SK-N-SH (cell line): Measurements from ENCODE around the gene FAM9A. TPM values are rescaled to one million over a fixed set of nuclear protein-coding genes. Genes with fewer than 3 reads are reported as not detected.

Source experiments
- CTCF ChIA-PET: fragments of 300-600, 350-600 bp; formaldehyde crosslinking; extraction: SDS; loops from one replicate; lab custom pipeline; 2021; lab: Yijun Ruan, JAX
- POLR2A ChIA-PET: fragments of 350-600 bp; sonication (Branson Sonifier 250); formaldehyde crosslinking; extraction: SDS; loops from one replicate; lab custom pipeline; 2020; ENCODE audit warnings: antibody characterized with exemption, inconsistent platforms; lab: Yijun Ruan, JAX
- DNase-seq: peaks from one replicate; pipeline ENCODE4 v3.0.0; 2012
- H2AFZ ChIP-seq: fragments of 200-600 bp; sonication (generic); 2 replicates; pipeline ENCODE4 v1.8.1; 2016; ENCODE audit warnings: antibody characterized with exemption, mild to moderate bottlenecking, low read depth
- H3F3A ChIP-seq: fragments of 200-600 bp; sonication (generic); replicated peaks from 2 replicates; pipeline ENCODE3; 2016; ENCODE audit warnings: antibody characterized with exemption, mild to moderate bottlenecking; ENCODE audit not compliant: insufficient read depth
- H3K27ac ChIP-seq, 2 experiments: fragments of 200-500 bp in 1 of 2; fragments of 200-600 bp in 1 of 2; sonication (Bioruptor generic) in 1 of 2; sonication (generic), shearing (Covaris generic) in 1 of 2; 2 replicates each; pipeline versions ENCODE4 v1.5.1 to v1.6.1; 2014 to 2016; ENCODE audit warnings: low read depth in 2 of 2, inconsistent platforms in 1 of 2, low read length in 1 of 2, mild to moderate bottlenecking in 1 of 2, mixed read lengths in 1 of 2
- H3K27me3 ChIP-seq: fragments of 200-600 bp; sonication (generic), shearing (Covaris generic); 2 replicates; pipeline ENCODE4 v1.6.1; 2016; ENCODE audit warnings: mixed run types; ENCODE audit not compliant: insufficient read depth
- H3K36me3 ChIP-seq, 2 experiments: fragments of 200-500 bp in 1 of 2; fragments of 200-600 bp in 1 of 2; sonication (Bioruptor generic) in 1 of 2; sonication (generic) in 1 of 2; replicated peaks in 1 of 2; 2 replicates each; pipeline versions ENCODE3 to v1.5.1; 2014 to 2016; ENCODE audit warnings: low read length in 1 of 2, mild to moderate bottlenecking in 1 of 2; ENCODE audit not compliant: insufficient read depth in 2 of 2, control insufficient read depth in 1 of 2
- H3K4me1 ChIP-seq, 2 experiments: fragments of 200-500 bp in 1 of 2; fragments of 200-600 bp in 1 of 2; sonication (Bioruptor generic) in 1 of 2; sonication (generic), shearing (Covaris generic) in 1 of 2; 2 replicates each; pipeline versions ENCODE4 v1.5.1 to v1.6.1; 2014 to 2016; ENCODE audit warnings: low read depth in 1 of 2, low read length in 1 of 2, mixed run types in 1 of 2; ENCODE audit not compliant: insufficient read depth in 2 of 2, control insufficient read depth in 1 of 2
- H3K4me2 ChIP-seq: fragments of 200-600 bp; sonication (generic), shearing (Covaris generic); 2 replicates; pipeline ENCODE4 v1.6.1; 2017; ENCODE audit warnings: mixed run types
- H3K4me3 ChIP-seq, 2 experiments: fragments of 200-500 bp in 1 of 2; fragments of 200-600 bp in 1 of 2; sonication (Bioruptor generic) in 1 of 2; sonication (generic), shearing (Covaris generic) in 1 of 2; 2 replicates each; pipeline versions ENCODE4 v1.5.1 to v1.8.1; 2014 to 2016; ENCODE audit warnings: low read depth in 2 of 2, inconsistent platforms in 1 of 2, low read length in 1 of 2, mild to moderate bottlenecking in 1 of 2, mixed read lengths in 1 of 2, moderate library complexity in 1 of 2
- H3K79me2 ChIP-seq: fragments of 200-600 bp; sonication (generic); 2 replicates; pipeline ENCODE4 v1.8.1; 2017; ENCODE audit warnings: mild to moderate bottlenecking; ENCODE audit not compliant: insufficient read depth
- H3K9ac ChIP-seq: fragments of 200-600 bp; sonication (generic); 2 replicates; pipeline ENCODE4 v1.6.1; 2017; ENCODE audit warnings: mixed run types
- H3K9me2 ChIP-seq: fragments of 200-600 bp; sonication (generic); 2 replicates; pipeline ENCODE4 v1.6.1; 2017; ENCODE audit warnings: mixed run types
- H3K9me3 ChIP-seq: fragments of 200-600 bp; sonication (generic); 2 replicates; pipeline ENCODE4 v1.6.1; 2017; ENCODE audit warnings: mixed run types, mild to moderate bottlenecking, moderate library complexity
- H4K20me1 ChIP-seq: fragments of 200-600 bp; sonication (generic); 2 replicates; pipeline ENCODE4 v1.6.1; 2017; ENCODE audit warnings: mild to moderate bottlenecking, mixed run types; ENCODE audit not compliant: insufficient read depth
- FOSL2 ChIP-seq: IDR thresholded peaks from 2 replicates; pipeline ENCODE4 v1.4.0; 2012; ENCODE audit warnings: low read depth, mild to moderate bottlenecking, moderate library complexity, borderline replicate concordance
- FOXJ3 ChIP-seq: sonication (generic); formaldehyde crosslinking; IDR thresholded peaks from 2 replicates; pipeline ENCODE4 v1.5.1; 2020; ENCODE audit warnings: mild to moderate bottlenecking, missing genetic modification reagents
- GABPA ChIP-seq: IDR thresholded peaks from 2 replicates; pipeline ENCODE4 v1.4.0; 2012; ENCODE audit warnings: low read depth, mild to moderate bottlenecking
- MAX ChIP-seq: IDR thresholded peaks from 2 replicates; pipeline ENCODE4 v1.4.0; 2012; ENCODE audit warnings: low read depth
- PBX3 ChIP-seq: IDR thresholded peaks from 2 replicates; pipeline ENCODE4; 2012
- POLR2AphosphoS5 ChIP-seq: IDR thresholded peaks from 2 replicates; pipeline ENCODE4 v1.6.1; 2012; ENCODE audit warnings: low read depth, low read length
- RFX5 ChIP-seq: IDR thresholded peaks from 2 replicates; pipeline ENCODE4 v1.6.1; 2012; ENCODE audit warnings: mild to moderate bottlenecking, improper control_type of control experiment, low read length
- SIN3A ChIP-seq: IDR thresholded peaks from 2 replicates; pipeline ENCODE4 v1.6.1; 2012; ENCODE audit warnings: low read depth, mild to moderate bottlenecking, low read length, moderate library complexity, borderline replicate concordance
- TAF1 ChIP-seq: IDR thresholded peaks from 2 replicates; pipeline ENCODE4 v1.6.1; 2012; ENCODE audit warnings: low read depth, mild to moderate bottlenecking, low read length, moderate library complexity, borderline replicate concordance
- TCF12 ChIP-seq: IDR thresholded peaks from 2 replicates; pipeline ENCODE4 v1.4.0; 2012
- TEAD4 ChIP-seq: IDR thresholded peaks from 2 replicates; pipeline ENCODE4 v1.4.0; 2012; ENCODE audit warnings: mild to moderate bottlenecking, borderline replicate concordance; ENCODE audit not compliant: insufficient read depth
- YY1 ChIP-seq: IDR thresholded peaks from 2 replicates; pipeline ENCODE4 v1.4.0; 2012; ENCODE audit warnings: low read depth, mild to moderate bottlenecking
- ZBTB33 ChIP-seq: IDR thresholded peaks from 2 replicates; pipeline ENCODE4 v1.4.0; 2012; ENCODE audit warnings: low read depth, borderline replicate concordance
- WGBS: methylation state at CpG from one replicate; pipeline ENCODE4 v1.1.6; 2017; ENCODE audit warnings: low lambda C conversion rate; 5-methylcytosine and 5-hydroxymethylcytosine counted together
- polyA plus RNA-seq, 3 experiments: library from polyadenylated mRNA; depleted of rRNA; stranded (reverse); fragments of >200 nt; gene quantifications; 2 replicates each; pipeline ENCODE4 v1.2.3, GENCODE V29; 2012

The FAM9A gene
- polyA plus RNA-seq, 1 of the 3 experiments (the other 2 are of a cell fraction), result not detected

GRCh38 chrX:8811611-8812010 is 10.4 kb upstream of the FAM9A start:
- no peak overlapping the region for H2AFZ ChIP-seq
- POLR2A ChIA-PET, result no interaction called here

GRCh38 chrX:8808661-8809060 is 7.5 kb upstream of the FAM9A start:
- Histone ChIP-seq H3K9me2 (no peaks in the 10 kb centered on the region), H3K36me3 (no peaks in the 10 kb centered on the region), H3K27me3 (no peaks in the 10 kb centered on the region; the same call in 1 of the 2 replicates), H3K4me1 (no peaks in the 10 kb centered on the region), H3K4me3 (no peak overlapping the region), H3K27ac (no peak overlapping the region), H3K9me3 (no peaks in the 10 kb centered on the region), H4K20me1 (no peaks in the 10 kb centered on the region), H2AFZ (no peak overlapping the region), H3F3A (no peaks in the 10 kb centered on the region), H3K4me2 (no peak overlapping the region), H3K79me2 (no peaks in the 10 kb centered on the region), H3K9ac (no peak overlapping the region)
- TF ChIP-seq RFX5, result no peak
- no peak for TF ChIP-seq SIN3A
- TF ChIP-seq FOXJ3 (CRISPR knock-in tag), result no peak
- TF ChIP-seq MAX, result no peak
- TF ChIP-seq POLR2AphosphoS5, result no peak
- no peak for TF ChIP-seq TEAD4
- TF ChIP-seq YY1, result no peak
- no peak for TF ChIP-seq TCF12
- no peak for TF ChIP-seq ZBTB33
- no peak for TF ChIP-seq GABPA
- DNase-seq, result no peak
- ChIA-PET POLR2A (no interaction called here), CTCF (no interaction called here)

More at GRCh38 chrX:8811611-8812010, 10.4 kb upstream of the FAM9A start:
- H4K20me1 ChIP-seq, result no peaks in the 10 kb centered on the region
- no peaks in the 10 kb centered on the region; the same call in 1 of the 2 replicates for H3K27me3 ChIP-seq
- H3F3A ChIP-seq, result no peaks in the 10 kb centered on the region
- no peak for TF ChIP-seq FOXJ3 (CRISPR knock-in tag)
- no peaks in the 10 kb centered on the region for H3K9me3 ChIP-seq
- H3K36me3 ChIP-seq, result no peaks in the 10 kb centered on the region
- no peak overlapping the region for H3K27ac ChIP-seq
- H3K79me2 ChIP-seq, result no peaks in the 10 kb centered on the region
- CTCF ChIA-PET, result interaction anchor here (1.2 to 1.4 kb wide), 2 partner anchors 61 to 73 kb away, joined by 3 to 4 read pairs; no protein-coding TSS in a partner anchor
- no peak overlapping the region for H3K4me3 ChIP-seq
- DNase-seq, result no peak
- H3K4me1 ChIP-seq, result no peaks in the 10 kb centered on the region
- 3% methylated on average over 3 of the region's 3 CpGs for WGBS
- H3K4me2 ChIP-seq, result no peak overlapping the region
- no peaks in the 10 kb centered on the region for H3K9me2 ChIP-seq
- no peak overlapping the region for H3K9ac ChIP-seq

- Histone ChIP-seq H3K9ac (no peak overlapping the region), H3K79me2 (no peaks in the 10 kb centered on the region), H3K9me3 (no peaks in the 10 kb centered on the region), H3K27ac (no peak overlapping the region), H3K9me2 (no peaks in the 10 kb centered on the region), H2AFZ (no peak overlapping the region), H3K27me3 (no peaks in the 10 kb centered on the region; the same call in 1 of the 2 replicates), H3K4me2 (no peak overlapping the region), H4K20me1 (no peaks in the 10 kb centered on the region), H3K4me3 (no peak overlapping the region)
- POLR2A ChIA-PET, result no interaction called here
- DNase-seq, result no peak
- CTCF ChIA-PET, result no interaction called here
- WGBS, result under 1% methylated on average over 4 of the region's 4 CpGs
- TF ChIP-seq FOSL2 (no peak), POLR2AphosphoS5 (no peak), TAF1 (no peak), PBX3 (no peak)
- TF ChIP-seq, all 33 proteins: peak for 0
- H3K4me1 ChIP-seq, result no peaks in the 10 kb centered on the region
- H3F3A ChIP-seq, result no peaks in the 10 kb centered on the region
- H3K36me3 ChIP-seq, result no peaks in the 10 kb centered on the region
These were observed 4.8 kb upstream of the FAM9A start for GRCh38 chrX:8805974-8806373.
